ENCODE results near the gene SLC25A31. TPM values are rescaled to one million over a fixed set of nuclear protein-coding genes. Genes with fewer than 3 reads are reported as not detected.

The SLC25A31 gene
- total RNA-seq (ENCODE audit: insufficient read depth, low replicate concordance), result 5.8 TPM

DNA sequence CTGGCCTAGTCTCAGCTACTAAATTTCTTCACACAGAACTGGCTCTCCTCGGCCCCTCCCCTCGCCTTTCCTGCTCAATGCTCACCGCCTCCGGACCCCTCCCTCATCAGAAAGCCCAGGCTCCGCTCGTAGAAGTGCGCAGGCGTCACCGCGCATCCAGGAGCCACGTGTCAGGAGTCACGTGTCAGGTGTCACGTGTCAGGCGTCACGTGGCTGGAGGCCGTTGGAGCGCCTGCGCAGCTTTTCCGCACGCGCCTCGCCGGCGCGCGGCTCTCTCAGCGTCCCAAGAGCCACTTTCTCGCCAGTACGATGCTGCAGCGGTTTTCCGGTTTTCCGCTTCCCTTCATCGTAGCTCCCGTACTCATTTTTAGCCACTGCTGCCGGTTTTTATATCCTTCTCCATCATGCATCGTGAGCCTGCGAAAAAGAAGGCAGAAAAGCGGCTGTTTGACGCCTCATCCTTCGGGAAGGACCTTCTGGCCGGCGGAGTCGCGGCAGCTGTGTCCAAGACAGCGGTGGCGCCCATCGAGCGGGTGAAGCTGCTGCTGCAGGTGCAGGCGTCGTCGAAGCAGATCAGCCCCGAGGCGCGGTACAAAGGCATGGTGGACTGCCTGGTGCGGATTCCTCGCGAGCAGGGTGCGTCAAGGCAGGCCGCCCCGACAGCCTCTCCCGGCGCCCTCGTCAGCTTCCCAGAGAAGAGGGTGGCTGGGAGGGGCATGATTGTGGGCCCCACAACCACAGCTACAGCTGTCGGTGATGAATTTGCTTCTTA is at the start of gene SLC25A31:
Gene SLC25A31, plus strand, starts transcription at position 259 of the 772 bp plus-strand sequence. Its CDS starts 146 bp downstream, at position 405.
- no peak for DNase-seq (ENCODE audit: low spot score)

DNA sequence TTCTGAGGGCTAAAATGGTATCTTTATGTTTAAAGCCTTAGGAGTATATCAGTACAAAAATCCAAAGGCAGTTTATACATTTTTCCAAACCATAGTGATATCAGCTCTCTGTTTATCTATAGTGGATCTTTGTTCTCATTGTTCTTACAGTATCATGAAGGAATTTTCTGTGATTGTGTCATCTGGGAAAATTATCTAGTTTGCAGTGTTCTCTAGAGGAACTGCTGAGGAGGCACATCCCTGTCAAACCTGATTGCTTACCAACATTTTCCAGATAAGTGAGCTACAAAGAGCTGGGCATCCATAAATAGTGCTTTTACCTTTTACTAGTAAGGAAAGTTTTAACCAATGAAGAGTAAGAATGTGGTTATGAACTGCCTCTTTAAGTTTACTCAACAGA is 44.9 kb upstream of the SLC25A31 start:
- no peak for DNase-seq (ENCODE audit: low spot score)

DNA sequence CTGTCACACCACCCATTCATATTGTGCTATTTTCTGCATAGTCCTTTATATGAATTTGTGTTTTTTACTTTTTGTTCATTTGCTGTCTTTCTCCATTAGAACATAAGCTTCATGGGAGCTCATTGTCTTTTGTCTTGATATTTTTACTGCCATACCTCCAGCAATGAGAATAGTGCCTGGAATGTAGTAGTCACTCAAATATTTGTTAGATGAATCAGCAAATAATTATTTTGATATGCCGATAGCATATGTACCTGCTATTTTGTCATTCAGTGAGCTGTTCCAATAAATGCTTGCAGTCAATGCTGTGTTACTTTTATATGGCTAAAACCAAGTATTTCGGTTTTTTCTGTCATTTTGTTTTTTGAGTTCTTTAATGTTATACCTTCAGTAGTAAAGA is 43.5 kb upstream of the SLC25A31 start:
- DNase-seq (ENCODE audit: low spot score), result no peak

DNA sequence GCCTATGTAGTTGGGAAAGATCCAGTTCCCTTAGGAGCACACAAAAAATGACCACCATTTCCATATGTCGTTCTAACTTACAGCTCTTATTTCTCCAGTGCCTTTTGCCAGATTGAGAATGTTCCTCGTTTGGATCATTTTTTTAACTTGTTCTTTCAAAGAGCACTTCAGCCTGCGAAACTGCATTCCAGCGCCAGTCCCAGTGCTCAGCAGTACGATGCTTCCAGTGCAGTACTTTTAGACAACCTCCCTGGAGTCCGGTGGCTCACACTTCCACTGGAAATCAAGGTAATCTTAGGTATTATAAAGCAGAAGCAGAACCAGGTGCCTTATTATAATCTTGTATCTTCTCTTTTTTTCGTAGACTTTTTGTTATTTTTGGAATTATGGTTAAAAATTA is 42.6 kb upstream of the SLC25A31 start:
- DNase-seq (ENCODE audit: low spot score), result no peak

DNA sequence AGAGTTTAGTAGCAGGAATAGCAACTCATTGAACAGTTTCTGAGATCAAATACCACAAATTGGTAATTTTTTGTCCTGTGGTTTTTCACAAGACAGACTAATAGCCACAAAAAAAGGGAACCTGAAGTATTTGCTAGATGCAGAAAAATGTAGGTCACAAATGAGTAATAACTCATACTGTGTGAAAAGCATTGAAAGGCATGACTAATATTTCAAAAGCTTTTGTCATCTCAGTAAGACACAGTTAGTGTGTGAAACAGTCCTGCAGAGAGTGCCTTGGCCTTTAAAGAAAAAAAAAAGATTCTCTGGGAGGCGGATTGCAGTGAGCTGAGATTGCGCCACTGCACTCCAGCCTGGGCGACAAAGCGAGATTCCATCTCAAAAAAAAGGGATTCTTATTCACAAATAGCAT is 31.4 kb upstream of the SLC25A31 start:
- peak; percentile 14 for DNase-seq (ENCODE audit: low spot score)

DNA sequence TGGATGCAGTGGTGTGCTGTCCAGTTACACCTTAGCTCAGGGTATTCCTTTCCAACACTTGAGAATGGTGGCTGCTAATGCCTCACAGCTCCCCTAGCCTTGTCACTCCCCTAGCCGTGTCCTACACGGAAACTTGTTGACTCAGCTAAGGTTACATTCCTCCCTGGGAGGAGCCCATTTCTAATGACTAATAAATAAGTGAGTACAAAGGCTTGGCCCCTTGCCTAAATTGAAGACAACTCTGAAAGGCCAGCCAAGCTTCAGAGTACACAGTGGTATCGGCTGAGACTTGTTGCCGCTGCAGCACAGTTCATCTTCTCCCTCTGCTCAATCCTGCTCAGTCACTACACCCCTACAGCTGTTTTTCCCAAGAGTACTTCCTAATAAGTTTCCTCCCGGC is 21.2 kb upstream of the SLC25A31 start:
- peak; percentile 73 for DNase-seq (ENCODE audit: low spot score)

DNA sequence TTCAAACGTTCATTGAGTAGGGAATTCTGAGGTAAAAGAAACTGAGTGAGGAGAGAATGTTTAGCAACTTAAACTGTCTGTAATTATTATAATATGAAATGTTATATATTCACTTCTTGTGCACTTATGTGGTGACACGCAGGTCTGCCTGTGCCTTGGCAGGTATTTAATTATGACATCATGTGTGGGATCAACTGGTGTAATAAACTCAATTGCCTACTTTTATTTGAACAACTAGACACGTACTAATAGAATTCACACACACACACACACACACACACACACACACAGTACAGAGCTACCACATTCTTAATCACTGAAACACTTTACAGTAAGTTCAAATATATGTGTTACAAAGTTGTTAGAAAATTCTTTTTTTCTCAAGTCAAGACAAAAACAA is 20.7 kb upstream of the SLC25A31 start:
- DNase-seq (ENCODE audit: low spot score), result no peak

DNA sequence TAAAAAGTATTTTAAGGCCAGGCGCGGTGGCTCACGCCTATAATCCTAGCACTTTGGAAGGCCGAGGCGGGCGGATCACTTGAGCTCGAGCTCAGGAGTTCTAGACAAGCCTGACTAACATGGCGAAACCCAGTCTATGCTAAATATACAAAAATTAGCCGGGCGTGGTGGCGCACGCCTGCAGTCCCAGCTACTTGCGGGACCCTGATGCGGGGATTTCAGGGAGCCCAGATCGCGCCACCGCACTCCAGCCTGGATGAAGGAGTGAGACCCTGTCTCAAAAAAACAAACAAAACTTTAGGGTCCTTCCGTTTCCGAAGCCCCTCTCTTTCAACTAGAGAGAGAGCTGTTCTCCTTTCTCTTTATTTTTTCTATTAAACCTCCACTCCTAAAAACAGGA is 1.2 kb downstream of the SLC25A31 start:
- no peak for DNase-seq (ENCODE audit: low spot score)

DNA sequence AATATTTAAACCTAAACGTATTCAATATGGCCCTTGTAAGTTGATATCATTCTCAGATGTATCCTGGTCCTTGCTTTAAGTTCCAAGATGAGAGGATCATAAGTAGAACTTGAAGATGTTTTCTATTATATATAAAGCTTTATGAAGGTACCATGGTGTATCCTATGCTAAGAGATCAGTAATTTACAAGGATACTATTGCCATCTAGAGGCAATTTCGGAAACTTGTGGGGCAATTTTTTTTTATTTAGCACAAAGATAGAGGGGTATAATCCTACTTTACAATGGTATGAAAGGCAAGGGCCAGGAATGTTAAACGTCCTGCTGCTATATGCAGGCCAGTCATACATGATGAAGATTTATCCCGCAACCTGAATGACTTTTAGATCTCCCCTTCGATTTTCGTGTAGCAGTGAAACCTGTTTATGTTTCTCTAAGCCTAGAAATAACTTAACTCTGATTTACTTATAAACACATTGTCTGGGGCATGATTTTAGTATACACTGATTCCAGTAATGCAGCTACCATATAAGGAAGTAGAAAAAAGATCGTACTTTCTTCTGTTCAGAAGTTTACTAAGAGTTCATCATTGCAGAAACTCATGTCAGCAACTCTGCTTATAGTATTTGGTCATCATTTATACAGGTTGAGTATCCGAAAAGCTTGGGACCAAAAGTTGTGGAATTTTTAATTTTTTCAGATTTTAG is 2.6 kb downstream of the SLC25A31 start:
- peak; percentile 50 for DNase-seq (ENCODE audit: low spot score)

DNA sequence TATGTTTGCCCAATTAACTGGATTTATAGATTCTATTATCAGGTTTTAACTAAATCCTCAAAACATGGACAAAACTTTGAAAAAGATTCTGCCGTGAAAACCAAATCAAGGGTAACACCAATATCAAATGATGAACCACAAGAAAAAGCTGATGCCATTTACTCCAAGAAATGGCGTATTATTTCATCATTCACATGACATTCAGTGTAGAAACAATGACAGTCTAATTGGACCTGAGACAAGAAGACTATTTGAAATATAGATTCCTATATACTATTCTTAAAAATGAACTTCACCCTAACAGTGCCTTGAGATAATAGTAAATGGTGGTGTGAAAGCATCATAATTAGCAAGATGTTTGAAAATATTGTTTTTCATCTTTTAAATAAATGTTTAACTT is 4.8 kb downstream of the SLC25A31 start:
- DNase-seq (ENCODE audit: low spot score), result no peak

DNA sequence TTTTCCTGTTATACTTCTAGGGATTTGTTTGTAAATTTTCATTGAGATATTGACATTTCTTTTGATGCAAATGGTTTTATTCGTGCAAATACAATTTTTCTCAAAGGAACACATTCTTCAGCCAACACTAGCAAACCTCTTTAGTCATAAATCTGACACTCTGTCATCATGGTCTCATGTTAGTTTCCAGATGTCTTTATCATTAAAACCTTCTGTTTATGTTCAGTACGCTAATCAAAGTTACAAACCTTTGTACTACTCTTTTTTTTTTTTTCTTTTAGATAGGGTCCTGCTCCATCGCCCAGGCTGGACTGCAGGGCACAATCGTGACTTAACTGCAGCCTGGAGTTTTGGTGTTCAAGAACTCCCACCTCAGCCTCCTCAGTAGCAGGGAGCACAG is 7.1 kb downstream of the SLC25A31 start:
- no peak for DNase-seq (ENCODE audit: low spot score)

DNA sequence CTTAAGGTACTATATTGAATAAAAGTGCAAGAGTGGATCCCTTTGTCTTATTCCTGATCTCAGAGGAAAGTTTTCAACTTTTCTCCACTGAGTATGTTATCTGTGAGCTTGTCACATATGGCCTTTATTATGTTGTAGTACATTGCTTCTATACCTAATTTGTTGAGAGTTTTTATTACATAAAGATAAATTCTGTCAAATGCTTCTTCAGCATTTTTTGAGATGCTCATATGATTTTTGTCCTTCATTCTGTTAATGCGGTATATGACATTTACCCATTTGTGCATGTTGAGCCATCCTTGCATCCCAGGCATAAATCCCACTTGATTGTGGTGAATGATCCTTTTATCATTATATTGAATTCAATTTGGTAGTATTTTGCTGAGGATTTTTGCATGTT is 11.0 kb downstream of the SLC25A31 start:
- no peak for DNase-seq (ENCODE audit: low spot score)

DNA sequence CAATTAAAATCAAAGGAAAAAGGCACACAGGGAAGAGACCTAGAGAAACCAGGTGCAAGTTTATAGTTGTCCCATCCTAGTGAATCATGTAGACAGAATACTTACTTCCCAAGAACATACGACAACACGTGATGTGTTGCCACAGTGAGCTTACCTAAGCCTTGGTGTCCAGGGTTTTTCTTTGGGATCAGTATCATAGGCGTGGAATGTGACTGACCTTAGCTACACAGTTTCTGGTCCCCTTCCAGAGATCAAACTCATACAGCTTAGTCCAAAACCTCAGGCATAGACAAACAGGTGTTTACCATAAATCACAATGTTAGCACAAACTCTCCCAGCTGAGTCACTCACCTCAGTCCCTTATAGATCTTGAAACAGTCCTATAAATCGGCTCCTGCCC is 17.7 kb downstream of the SLC25A31 start:
- no peak for DNase-seq (ENCODE audit: low spot score)

DNA sequence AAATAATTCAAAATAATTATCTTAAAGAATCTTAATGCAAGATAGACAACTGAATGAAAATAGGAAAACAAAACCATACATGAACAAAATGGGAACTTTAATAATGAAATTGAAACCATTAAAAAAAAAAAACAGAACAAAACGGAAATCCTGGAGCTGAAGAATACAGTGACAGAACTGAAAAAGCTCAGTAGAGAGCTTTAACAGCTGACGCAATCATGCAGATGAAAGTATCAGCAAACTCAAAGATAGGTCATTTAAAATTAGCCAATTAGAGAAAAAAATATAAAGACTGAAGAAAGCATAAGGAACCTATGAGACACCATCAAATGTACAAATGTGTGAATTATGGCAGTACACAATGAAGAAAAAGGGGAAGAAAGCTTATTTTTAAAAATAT is 18.8 kb downstream of the SLC25A31 start:
- DNase-seq (ENCODE audit: low spot score), result no peak

DNA sequence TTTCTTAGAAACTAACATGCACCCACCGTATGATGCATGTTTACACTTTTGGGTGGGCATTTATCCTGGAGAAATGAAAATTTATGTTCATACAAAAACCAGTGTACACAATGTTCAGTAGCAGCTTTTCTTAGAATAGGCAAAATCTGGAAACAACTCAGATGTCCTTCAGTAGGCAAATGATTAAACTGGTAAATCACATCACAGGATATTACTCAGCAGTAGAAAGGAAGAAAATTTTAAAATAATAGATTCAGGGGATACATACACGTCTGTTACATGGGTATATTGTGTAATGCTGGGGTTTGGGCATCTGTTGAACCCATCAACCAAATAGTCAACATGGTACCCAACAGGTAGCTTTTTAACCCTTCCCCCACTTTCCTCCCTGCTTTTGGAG is 26.7 kb downstream of the SLC25A31 start:
- no peak for DNase-seq (ENCODE audit: low spot score)

DNA sequence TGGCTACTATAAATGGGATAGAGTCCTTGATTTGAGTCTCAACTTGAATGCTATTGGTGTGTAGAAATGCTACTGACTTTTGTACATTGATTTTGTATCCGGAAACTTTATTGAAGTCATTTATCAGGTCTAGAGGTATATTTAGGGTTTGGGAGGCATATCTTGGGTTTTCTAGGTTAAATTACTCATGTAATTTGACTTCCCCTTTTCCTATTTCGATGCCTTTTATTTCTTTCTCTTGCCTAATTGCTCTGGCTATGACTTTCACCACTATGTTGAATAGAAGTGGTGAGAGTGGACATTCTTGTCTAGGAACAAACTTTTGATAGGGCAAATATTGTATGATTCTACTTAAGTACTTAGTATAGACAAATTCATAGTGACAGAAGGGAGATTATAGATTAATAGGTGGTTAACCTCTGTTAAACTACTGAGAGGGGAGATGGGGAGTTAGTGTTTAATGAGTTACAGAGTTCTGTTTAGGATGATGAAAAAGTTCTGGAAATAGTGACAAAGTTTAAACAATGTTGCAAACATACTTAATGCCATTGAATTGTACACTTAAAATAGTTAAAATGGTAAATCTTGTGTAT is 29.1 kb downstream of the SLC25A31 start:
- DNase-seq (ENCODE audit: low spot score), result no peak

DNA sequence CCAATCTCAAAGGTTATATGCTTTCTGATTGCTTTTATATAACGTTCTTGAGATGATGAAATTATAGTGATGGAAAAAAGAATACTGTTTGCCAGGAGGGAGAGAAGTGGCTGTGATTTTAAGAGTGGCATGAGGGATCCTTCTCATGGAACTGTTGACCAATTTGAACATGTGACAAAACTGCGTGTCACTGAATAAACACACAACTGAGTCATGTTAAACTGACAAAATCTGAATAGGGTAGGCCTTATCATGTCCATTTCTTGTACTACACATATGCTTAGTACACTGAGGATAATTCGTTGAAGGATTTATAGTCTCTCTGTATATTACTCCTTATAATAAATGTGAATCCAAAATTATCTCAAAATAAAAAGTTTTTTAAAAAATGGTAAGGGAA is 29.7 kb downstream of the SLC25A31 start:
- no peak for DNase-seq (ENCODE audit: low spot score)

DNA sequence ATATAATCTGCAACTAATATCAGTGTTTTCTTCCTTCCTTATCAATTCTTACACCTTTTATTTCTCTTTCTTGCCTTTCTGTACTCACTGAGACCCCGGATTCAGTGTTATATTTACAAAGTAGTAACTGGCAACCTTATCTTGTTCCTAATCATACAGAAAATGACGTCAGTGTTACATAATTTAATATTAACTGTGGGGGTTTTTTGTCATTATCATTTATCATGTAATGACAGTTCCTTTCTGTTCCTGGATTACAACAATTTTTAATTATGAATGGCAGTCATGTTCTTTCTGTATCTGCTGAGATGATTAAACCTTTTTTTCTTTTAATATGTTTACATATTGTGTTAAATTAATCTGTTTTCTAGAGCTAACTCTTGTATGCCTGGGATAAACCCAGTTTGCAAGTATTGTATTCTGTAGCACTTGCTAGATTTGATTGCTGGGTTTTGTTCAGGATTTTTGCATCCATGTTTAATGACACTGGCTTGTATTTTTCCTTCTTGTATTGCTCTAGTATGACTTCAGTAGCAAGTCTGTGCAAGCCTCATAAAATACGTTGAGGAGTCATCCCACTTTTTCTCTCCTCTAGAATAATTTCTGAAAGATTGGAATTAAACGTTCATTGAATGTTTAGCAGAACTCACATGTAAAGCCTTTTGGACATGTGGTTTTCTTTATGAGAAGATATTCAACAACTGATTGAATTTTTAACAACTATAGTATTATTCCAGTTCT is 41.5 kb downstream of the SLC25A31 start:
- no peak for DNase-seq (ENCODE audit: low spot score)

DNA sequence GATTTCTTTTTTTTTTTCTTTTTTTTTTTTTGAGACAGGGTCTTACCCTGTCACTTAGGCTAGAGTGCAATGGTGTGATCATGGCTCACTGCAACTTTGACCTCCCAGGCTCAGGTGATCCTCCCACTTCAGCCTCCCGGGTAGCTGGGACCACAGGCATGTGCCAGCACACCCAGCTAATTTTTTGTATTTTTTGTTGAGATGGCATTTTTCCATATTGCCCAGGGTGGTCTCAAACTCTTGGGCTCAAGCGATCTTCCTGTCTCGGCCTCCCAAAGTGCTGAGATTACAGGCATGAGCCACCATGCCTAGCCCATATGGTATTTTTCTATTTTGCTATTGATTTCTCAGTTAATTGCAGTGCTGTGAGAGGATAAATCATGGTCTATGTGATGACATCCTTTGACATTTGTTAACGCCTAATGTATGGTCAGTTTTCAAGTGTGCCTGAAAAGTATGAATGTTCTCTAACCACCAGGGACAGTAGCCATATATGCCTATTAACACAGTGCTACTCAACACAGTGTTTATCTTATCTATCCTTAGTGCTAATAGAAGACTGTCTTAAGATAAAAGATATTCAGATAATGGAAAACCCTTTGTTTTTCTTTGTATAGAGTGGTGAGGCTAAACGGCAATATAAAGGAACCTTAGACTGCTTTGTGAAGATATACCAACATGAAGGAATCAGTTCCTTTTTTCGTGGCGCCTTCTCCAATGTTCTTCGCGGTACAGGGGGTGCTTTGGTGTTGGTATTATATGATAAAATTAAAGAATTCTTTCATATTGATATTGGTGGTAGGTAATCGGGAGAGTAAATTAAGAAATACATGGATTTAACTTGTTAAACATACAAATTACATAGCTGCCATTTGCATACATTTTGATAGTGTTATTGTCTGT is 42.8 kb downstream of the SLC25A31 start:
- DNase-seq (ENCODE audit: low spot score), result no peak

DNA sequence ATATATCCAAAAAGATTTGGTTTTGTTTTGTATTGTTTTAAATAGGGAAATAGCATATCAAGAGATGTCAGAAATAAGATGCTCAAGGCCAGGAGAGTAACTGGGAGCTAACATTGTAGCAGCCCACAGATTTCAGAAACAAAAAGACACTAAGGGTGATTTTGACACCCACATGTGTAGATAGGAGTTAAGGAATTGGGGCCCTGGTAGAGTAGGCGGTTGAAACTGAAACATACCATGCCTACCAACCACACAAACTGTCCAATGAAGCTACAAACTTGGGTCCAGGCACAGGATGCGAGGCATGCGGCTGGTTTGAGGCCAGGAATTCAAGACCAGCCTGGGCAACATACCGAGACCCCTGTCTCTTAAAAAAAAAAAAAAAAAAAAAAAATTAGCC is 45.6 kb downstream of the SLC25A31 start:
- DNase-seq (ENCODE audit: low spot score), result no peak

DNA sequence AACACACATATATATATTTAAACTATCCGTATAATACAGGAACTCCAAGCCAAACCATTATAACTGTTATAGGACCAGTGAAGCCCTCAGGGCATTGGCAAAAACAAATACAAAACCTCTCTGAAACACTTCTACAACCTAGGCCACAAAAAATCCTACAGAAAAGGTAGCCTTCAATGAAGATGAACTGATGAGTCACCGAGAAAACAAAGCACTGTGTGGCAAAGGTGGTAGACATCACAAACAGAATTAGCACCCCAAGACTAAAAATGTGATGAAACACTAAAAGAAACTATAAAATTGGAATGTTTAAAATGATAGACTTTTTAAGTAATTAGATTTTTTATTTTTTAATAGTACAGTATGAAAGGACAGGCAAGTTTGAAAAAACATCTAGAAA is 46.4 kb downstream of the SLC25A31 start:
- no peak for DNase-seq (ENCODE audit: low spot score)
